ENCODE data around the gene PFKP. TPM values are rescaled to one million over a fixed set of nuclear protein-coding genes. Genes with fewer than 3 reads are reported as not detected.

Gene PFKP
- total RNA-seq, 1 donor from 2014 or later = 55.2 TPM

- H3K4me3 Mint-ChIP-seq = no peak overlapping the region
- Histone ChIP-seq H3K9me3 (ENCODE audit: low read depth) (no peaks in the 10 kb centered on the region), H3K4me3 (no peak overlapping the region), H3K4me2 (no peak overlapping the region), H3K27ac (no peak overlapping the region), H3K27me3 (no peaks in the 10 kb centered on the region), H3K79me2 (ENCODE audit: low read depth) (no peaks in the 10 kb centered on the region), H3F3A (ENCODE audit: low read depth) (no peaks in the 10 kb centered on the region), H3K36me3 (peaks cover 3% of the 10 kb centered on the region), H3K9ac (no peak overlapping the region), H4K20me1 (ENCODE audit: low read depth) (no peaks in the 10 kb centered on the region), H3K4me1 (no peaks in the 10 kb centered on the region), H2AFZ (replicated peaks) (no peak overlapping the region)
- H3K4me1 Mint-ChIP-seq = no peaks in the 10 kb centered on the region
- no peak overlapping the region for H3K27ac Mint-ChIP-seq
- DNase-seq (ENCODE audit: low spot score) = no peak
- H3K36me3 Mint-ChIP-seq = peaks cover 29% of the 10 kb centered on the region
- no peak for TF ChIP-seq EZH2phosphoT487 (IDR thresholded peaks at IDR 0.05)
- no peak for TF ChIP-seq CTCF (IDR thresholded peaks at IDR 0.05)
- TF ChIP-seq EZH2 (IDR thresholded peaks at IDR 0.05) = no peak
- no peaks in the 10 kb centered on the region for H3K9me3 Mint-ChIP-seq
- H3K27me3 Mint-ChIP-seq (ENCODE audit: insufficient read depth, low read depth) = peaks cover 2% of the 10 kb centered on the region
Observed at GRCh38 chr10:3150366-3150765, 83.0 kb downstream of the PFKP start.

GRCh38 chr10:3150961-3151360 is 83.6 kb downstream of the PFKP start:
- Histone ChIP-seq H3K4me1 (no peaks in the 10 kb centered on the region), H3K9ac (no peak overlapping the region), H3F3A (ENCODE audit: low read depth) (no peaks in the 10 kb centered on the region), H3K79me2 (ENCODE audit: low read depth) (no peaks in the 10 kb centered on the region), H3K36me3 (no peaks in the 10 kb centered on the region), H3K9me3 (ENCODE audit: low read depth) (no peaks in the 10 kb centered on the region), H3K4me2 (no peak overlapping the region), H4K20me1 (ENCODE audit: low read depth) (no peaks in the 10 kb centered on the region), H2AFZ (replicated peaks) (no peak overlapping the region), H3K27me3 (no peaks in the 10 kb centered on the region), H3K27ac (no peak overlapping the region), H3K4me3 (no peak overlapping the region)
- peaks cover 30% of the 10 kb centered on the region for H3K36me3 Mint-ChIP-seq
- peaks cover 2% of the 10 kb centered on the region for H3K27me3 Mint-ChIP-seq (ENCODE audit: insufficient read depth, low read depth)
- H3K4me1 Mint-ChIP-seq = no peaks in the 10 kb centered on the region
- no peak overlapping the region for H3K27ac Mint-ChIP-seq
- no peak for DNase-seq (ENCODE audit: low spot score)
- no peak overlapping the region for H3K4me3 Mint-ChIP-seq
- H3K9me3 Mint-ChIP-seq = no peaks in the 10 kb centered on the region
- TF ChIP-seq CTCF (IDR thresholded peaks at IDR 0.05) = no peak
- no peak for TF ChIP-seq EZH2phosphoT487 (IDR thresholded peaks at IDR 0.05)
- TF ChIP-seq EZH2 (IDR thresholded peaks at IDR 0.05) = no peak

- no peaks in the 10 kb centered on the region for H3K4me1 ChIP-seq
- TF ChIP-seq EZH2 (IDR thresholded peaks at IDR 0.05) = no peak
- no peak for TF ChIP-seq CTCF (IDR thresholded peaks at IDR 0.05)
- no peak for TF ChIP-seq EZH2phosphoT487 (IDR thresholded peaks at IDR 0.05)
- no peaks in the 10 kb centered on the region for H3K79me2 ChIP-seq (ENCODE audit: low read depth)
- H3F3A ChIP-seq (ENCODE audit: low read depth) = no peaks in the 10 kb centered on the region
- H2AFZ ChIP-seq (replicated peaks) = no peak overlapping the region
- H3K4me1 Mint-ChIP-seq = no peaks in the 10 kb centered on the region
- no peak overlapping the region for H3K9ac ChIP-seq
- peaks cover 2% of the 10 kb centered on the region for H3K27me3 Mint-ChIP-seq (ENCODE audit: insufficient read depth, low read depth)
- H3K9me3 ChIP-seq (ENCODE audit: low read depth) = no peaks in the 10 kb centered on the region
- no peaks in the 10 kb centered on the region for H4K20me1 ChIP-seq (ENCODE audit: low read depth)
- no peaks in the 10 kb centered on the region for H3K9me3 Mint-ChIP-seq
- no peak overlapping the region for H3K4me2 ChIP-seq
- H3K27ac Mint-ChIP-seq = no peak overlapping the region
- no peak overlapping the region for H3K4me3 Mint-ChIP-seq
- H3K27me3 ChIP-seq = no peaks in the 10 kb centered on the region
- H3K27ac ChIP-seq = no peak overlapping the region
- DNase-seq (ENCODE audit: low spot score) = no peak
- H3K36me3 Mint-ChIP-seq = peaks cover 30% of the 10 kb centered on the region
- H3K4me3 ChIP-seq = no peak overlapping the region
- peaks cover 3% of the 10 kb centered on the region for H3K36me3 ChIP-seq
Observed at GRCh38 chr10:3151889-3152565, 84.7 kb downstream of the PFKP start.

Measured in neural progenitor cell (in vitro differentiated cells).